PC-3 (cell line): ENCODE data around the gene LRP1B. TPM values are rescaled to one million over a fixed set of nuclear protein-coding genes. Genes with fewer than 3 reads are reported as not detected.
A peak's percentile ranks its signal among the peaks of the same experiment; 100 is the strongest.

ENCODE experiments used
- ATAC-seq: fragments of 200-7000 bp; cut with Tn5 transposase; 2 replicates; pipeline ENCODE4 v1.9.1; 2020; ENCODE audit warnings: mild to moderate bottlenecking, moderate library complexity
- BruUV-seq: library from RNA; stranded (reverse); fragments of 400-500 nt; replicated peaks from 2 replicates; lab custom pipeline; 2021; lab: Mats Ljungman, UMichigan
- CTCF ChIA-PET: fragments of 300-600 bp; sonication (Branson Sonifier 250); formaldehyde crosslinking; loops from one replicate; lab custom pipeline; 2022; ENCODE audit warnings: antibody characterized with exemption; lab: Charles Lee
- POLR2A ChIA-PET: fragments of 300-600 bp; sonication (Branson Sonifier 250); formaldehyde crosslinking; loops from one replicate; lab custom pipeline; 2022; ENCODE audit warnings: antibody characterized with exemption; ENCODE audit not compliant: unreplicated experiment; lab: Charles Lee
- DNase-seq: peaks from one replicate; pipeline ENCODE4 v3.0.0-alpha.2; 2015
- H2AFZ ChIP-seq: fragments of 300-600 bp; sonication (generic); 2 replicates; pipeline ENCODE4 v1.6.0; 2016; ENCODE audit warnings: antibody characterized with exemption, low read length
- H3F3A ChIP-seq: fragments of 300-600 bp; sonication (generic); one replicate; pipeline ENCODE4 v1.6.0; 2017; ENCODE audit warnings: antibody characterized with exemption, low read length, control low read depth, mild to moderate bottlenecking; ENCODE audit not compliant: unreplicated experiment
- H3K27ac ChIP-seq: fragments of 300-600 bp; sonication (generic); 2 replicates; pipeline ENCODE4 v1.5.1; 2016; ENCODE audit warnings: mild to moderate bottlenecking, low read length
- H3K27me3 ChIP-seq: fragments of 300-600 bp; sonication (generic); 2 replicates; pipeline ENCODE4 v1.6.1; 2016; ENCODE audit warnings: low read length, mixed read lengths
- H3K36me3 ChIP-seq: fragments of 300-600 bp; sonication (generic); 2 replicates; pipeline ENCODE4 v1.6.1; 2016; ENCODE audit warnings: low read depth, mixed run types, low read length, mixed read lengths
- H3K4me1 ChIP-seq: fragments of 300-600 bp; sonication (generic); 2 replicates; pipeline ENCODE4 v1.5.1; 2016; ENCODE audit warnings: low read length; ENCODE audit not compliant: insufficient read depth
- H3K4me2 ChIP-seq: fragments of 300-600 bp; sonication (generic); 2 replicates; pipeline ENCODE4 v1.6.0; 2016; ENCODE audit warnings: low read length
- H3K4me3 ChIP-seq: fragments of 300-600 bp; sonication (generic); 2 replicates; pipeline ENCODE4 v1.5.1; 2016; ENCODE audit warnings: mild to moderate bottlenecking, low read length, mixed read lengths
- H3K79me2 ChIP-seq: fragments of 300-600 bp; sonication (generic); 2 replicates; pipeline ENCODE4 v1.6.1; 2017; ENCODE audit warnings: low read length, mixed read lengths
- H3K9ac ChIP-seq: fragments of 300-600 bp; sonication (generic); 2 replicates; pipeline ENCODE4 v1.6.0; 2016; ENCODE audit warnings: mild to moderate bottlenecking, low read length
- H3K9me2 ChIP-seq: fragments of 300-600 bp; sonication (generic); replicated peaks from 2 replicates; pipeline ENCODE4 v1.6.1; 2016; ENCODE audit warnings: mixed run types, low read length, mixed read lengths
- H3K9me3 ChIP-seq: fragments of 300-600 bp; sonication (generic); 2 replicates; pipeline ENCODE4 v1.6.1; 2016; ENCODE audit warnings: low read length, mixed read lengths
- H4K20me1 ChIP-seq: fragments of 300-600 bp; sonication (generic); 2 replicates; pipeline ENCODE4 v1.6.1; 2016; ENCODE audit warnings: low read length, mixed read lengths
- EZH2 ChIP-seq: fragments of 300-600 bp; sonication (generic); IDR thresholded peaks from one replicate; pipeline ENCODE4 v1.6.1; 2017; ENCODE audit warnings: antibody characterized with exemption, mild to moderate bottlenecking, low read length; ENCODE audit not compliant: unreplicated experiment
- EZH2phosphoT487 ChIP-seq: fragments of 300-600 bp; sonication (generic); IDR thresholded peaks from 2 replicates; pipeline ENCODE4 v1.6.1; 2018; ENCODE audit warnings: mild to moderate bottlenecking, antibody characterized with exemption, low read length, borderline replicate concordance
- intact Hi-C: fragments of 100-400 bp; cut with micrococcal nuclease; formaldehyde crosslinking; loops from 2 replicates; pipeline ENCODE4 v1.9.0; 2023
- total RNA-seq: library from RNA; depleted of rRNA; stranded (reverse); fragments of >200 nt; gene quantifications from 2 replicates; pipeline ENCODE4 v1.2.3, GENCODE V29; 2014
- TF ChIP-seq, protein P1 (sequence below): fragments of 300-600 bp; sonication (generic); conservative IDR thresholded peaks from 2 replicates; pipeline ENCODE4 v1.5.1; 2017; ENCODE audit warnings: antibody characterized with exemption, low read depth, mild to moderate bottlenecking, low read length

The LRP1B gene
- total RNA-seq, 1 experiment from 2014 or later: 0.04 TPM

DNA sequence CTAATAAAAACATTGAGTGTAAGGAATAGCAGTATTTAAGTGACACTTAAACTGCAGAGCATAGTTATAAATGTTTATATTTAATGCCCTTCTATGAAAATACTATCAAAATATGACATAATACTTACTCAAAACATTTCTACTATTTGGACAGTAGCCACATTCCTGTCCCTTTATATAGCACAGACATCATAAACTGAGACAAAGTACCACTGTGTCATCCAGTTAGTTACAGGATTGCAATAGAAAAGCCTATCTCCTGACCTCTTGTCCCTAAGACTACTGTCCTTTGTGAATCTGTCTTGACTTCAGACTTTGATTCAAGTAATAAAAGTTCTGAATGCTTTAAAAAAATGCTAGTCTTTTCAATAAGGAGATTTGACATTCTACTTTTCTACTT, 1822.1 kb downstream of the LRP1B start:
- Histone ChIP-seq H3K9me3 (no peaks in the 10 kb centered on the region), H3K4me1 (peaks cover 11% of the 10 kb centered on the region; the same call in 1 of the 2 replicates), H3K9ac (no peak overlapping the region), H3K27ac (no peak overlapping the region), H3K27me3 (no peaks in the 10 kb centered on the region), H3K79me2 (no peaks in the 10 kb centered on the region), H4K20me1 (no peaks in the 10 kb centered on the region), H3F3A (no peaks in the 10 kb centered on the region), H3K36me3 (no peaks in the 10 kb centered on the region), H3K4me2 (no peak overlapping the region), H3K4me3 (no peak overlapping the region), H3K9me2 (no peaks in the 10 kb centered on the region), H2AFZ (no peak overlapping the region)
- ChIA-PET POLR2A (interaction anchor here (0.7 kb wide), 1 partner anchor 1736 kb away, joined by 5 read pairs; no protein-coding TSS in a partner anchor), CTCF (no interaction called here)
- intact Hi-C loops: no loop called here
- TF ChIP-seq EZH2: no peak
- no peak for TF ChIP-seq EZH2phosphoT487
- TF ChIP-seq, protein P1, sequence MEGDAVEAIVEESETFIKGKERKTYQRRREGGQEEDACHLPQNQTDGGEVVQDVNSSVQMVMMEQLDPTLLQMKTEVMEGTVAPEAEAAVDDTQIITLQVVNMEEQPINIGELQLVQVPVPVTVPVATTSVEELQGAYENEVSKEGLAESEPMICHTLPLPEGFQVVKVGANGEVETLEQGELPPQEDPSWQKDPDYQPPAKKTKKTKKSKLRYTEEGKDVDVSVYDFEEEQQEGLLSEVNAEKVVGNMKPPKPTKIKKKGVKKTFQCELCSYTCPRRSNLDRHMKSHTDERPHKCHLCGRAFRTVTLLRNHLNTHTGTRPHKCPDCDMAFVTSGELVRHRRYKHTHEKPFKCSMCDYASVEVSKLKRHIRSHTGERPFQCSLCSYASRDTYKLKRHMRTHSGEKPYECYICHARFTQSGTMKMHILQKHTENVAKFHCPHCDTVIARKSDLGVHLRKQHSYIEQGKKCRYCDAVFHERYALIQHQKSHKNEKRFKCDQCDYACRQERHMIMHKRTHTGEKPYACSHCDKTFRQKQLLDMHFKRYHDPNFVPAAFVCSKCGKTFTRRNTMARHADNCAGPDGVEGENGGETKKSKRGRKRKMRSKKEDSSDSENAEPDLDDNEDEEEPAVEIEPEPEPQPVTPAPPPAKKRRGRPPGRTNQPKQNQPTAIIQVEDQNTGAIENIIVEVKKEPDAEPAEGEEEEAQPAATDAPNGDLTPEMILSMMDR: no peak
- no TSS peak for BruUV-seq
- ATAC-seq: peak; percentile 78
- DNase-seq: peak; percentile 51

DNA sequence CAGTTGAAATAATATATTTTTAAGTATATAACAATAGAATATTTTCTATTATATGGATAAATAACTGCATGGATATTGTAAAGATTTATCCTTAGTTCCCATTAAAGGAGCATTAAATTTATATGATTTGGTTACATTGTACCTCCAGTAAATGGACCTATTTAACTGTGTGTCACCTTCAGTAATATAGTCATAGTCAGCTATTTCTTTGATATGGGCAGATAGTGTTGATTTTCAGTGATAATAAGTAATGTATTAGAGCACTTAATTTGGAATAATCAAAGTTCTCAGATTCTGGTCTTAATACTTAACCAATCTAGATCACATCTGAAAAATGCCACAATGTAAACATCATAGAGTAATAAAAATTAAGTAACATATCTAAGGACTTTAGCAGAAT, 1823.3 kb downstream of the LRP1B start:
- Histone ChIP-seq H2AFZ (no peak overlapping the region), H3K9me2 (no peaks in the 10 kb centered on the region), H3F3A (no peaks in the 10 kb centered on the region), H3K4me1 (peaks cover 11% of the 10 kb centered on the region; the same call in 1 of the 2 replicates), H3K27me3 (no peaks in the 10 kb centered on the region), H3K4me3 (no peak overlapping the region), H3K9ac (no peak overlapping the region), H4K20me1 (no peaks in the 10 kb centered on the region), H3K4me2 (no peak overlapping the region), H3K79me2 (no peaks in the 10 kb centered on the region), H3K9me3 (no peaks in the 10 kb centered on the region), H3K27ac (no peak overlapping the region), H3K36me3 (no peaks in the 10 kb centered on the region)
- POLR2A ChIA-PET: no interaction called here
- no peak for TF ChIP-seq EZH2
- DNase-seq: no peak
- ATAC-seq: no peak
- intact Hi-C loops: no loop called here
- no TSS peak for BruUV-seq
- CTCF ChIA-PET: no interaction called here

DNA sequence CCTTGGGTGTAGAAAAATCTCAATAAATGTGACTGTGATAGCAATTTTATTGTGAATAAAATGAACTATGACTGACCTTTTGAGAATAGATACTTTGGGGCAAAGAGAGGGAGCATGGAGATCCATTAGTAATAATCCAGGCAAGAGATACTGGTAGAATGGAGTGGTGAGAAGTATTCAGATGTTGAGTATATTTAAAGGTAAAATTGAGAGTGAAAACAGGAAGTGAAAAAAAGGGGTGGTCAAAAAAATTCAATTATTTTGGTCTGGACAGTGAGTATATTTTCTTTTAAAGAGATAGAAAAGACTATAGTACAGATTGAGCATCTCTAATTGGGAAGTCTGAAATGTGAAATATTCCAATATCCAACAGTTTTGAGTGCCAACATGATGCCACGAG, 1835.0 kb downstream of the LRP1B start:
- intact Hi-C loops: no loop called here
- CTCF ChIA-PET: no interaction called here
- no peaks in the 10 kb centered on the region for H4K20me1 ChIP-seq

More for the DNA sequence above, 1835.0 kb downstream of the LRP1B start:
- Histone ChIP-seq H2AFZ (no peak overlapping the region), H3K9me3 (no peaks in the 10 kb centered on the region), H3K4me1 (no peaks in the 10 kb centered on the region), H3K27ac (no peak overlapping the region), H3K27me3 (no peaks in the 10 kb centered on the region), H3K36me3 (no peaks in the 10 kb centered on the region), H3K4me2 (no peak overlapping the region), H3K9ac (no peak overlapping the region), H3K9me2 (no peaks in the 10 kb centered on the region), H3F3A (no peaks in the 10 kb centered on the region), H3K79me2 (no peaks in the 10 kb centered on the region), H3K4me3 (no peak overlapping the region)
- ATAC-seq: no peak
- no peak for DNase-seq
- POLR2A ChIA-PET: no interaction called here
- BruUV-seq: no TSS peak
- TF ChIP-seq EZH2 (no peak), EZH2phosphoT487 (no peak)
- TF ChIP-seq, protein P1: no peak
